ENCODE data around the gene TWF1.
"Not testable (repeated sequence)": the region's sequence is repeated elsewhere in the genome, so short reads cannot be mapped to it uniquely, and the experiment has no call there.

The TWF1 gene

GRCh38 chr12:43797561-43798217 lies 8.4 kb downstream of the TWF1 start:
- no peak for DNase-seq

DNA sequence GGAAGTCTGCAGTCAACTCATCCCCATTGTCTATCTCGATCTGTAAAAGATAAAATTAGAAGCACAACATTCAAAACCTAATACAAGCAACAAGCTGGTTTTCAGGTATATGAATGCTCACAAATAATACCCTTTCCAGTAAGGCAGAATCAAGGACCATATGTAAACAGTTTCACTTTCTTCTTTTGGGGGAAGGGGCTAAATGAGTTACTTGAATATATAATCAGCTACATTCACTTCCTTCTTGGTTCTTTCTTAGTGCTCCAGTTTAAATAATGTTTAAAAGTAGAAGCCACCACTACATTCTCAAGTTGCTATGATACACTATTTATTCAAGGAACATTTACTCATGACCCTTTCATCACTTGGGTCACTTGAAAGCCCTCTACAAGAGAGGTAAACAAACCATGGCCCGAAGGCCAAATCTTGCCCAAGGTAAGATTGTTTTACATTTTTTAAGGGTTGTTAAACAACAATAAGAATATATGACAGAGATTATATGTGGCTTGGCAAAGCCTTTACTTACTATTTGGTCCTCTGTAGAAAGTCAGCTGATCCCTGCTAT lies 10.3 kb downstream of the TWF1 start:
- no peak for DNase-seq

DNA sequence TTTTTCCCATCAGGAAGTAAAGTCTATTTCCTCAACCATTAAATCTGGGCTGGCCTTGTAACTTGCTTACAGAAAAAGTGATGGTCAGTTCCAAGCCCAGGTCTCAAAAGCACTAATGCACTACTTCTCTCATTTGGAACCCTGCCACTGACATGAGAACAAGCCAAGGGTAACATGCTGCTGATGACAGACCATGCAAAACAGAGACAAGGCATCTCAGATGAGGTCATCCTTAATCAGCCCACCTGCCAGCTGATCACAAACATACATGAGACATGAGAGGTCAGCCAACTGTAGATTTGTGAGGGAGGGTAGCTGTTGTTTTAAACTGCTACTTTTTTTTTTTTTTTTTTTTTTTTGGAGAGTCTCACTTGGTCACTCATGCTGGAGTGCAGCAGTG lies 16.2 kb downstream of the TWF1 start:
- DNase-seq = no peak

DNA sequence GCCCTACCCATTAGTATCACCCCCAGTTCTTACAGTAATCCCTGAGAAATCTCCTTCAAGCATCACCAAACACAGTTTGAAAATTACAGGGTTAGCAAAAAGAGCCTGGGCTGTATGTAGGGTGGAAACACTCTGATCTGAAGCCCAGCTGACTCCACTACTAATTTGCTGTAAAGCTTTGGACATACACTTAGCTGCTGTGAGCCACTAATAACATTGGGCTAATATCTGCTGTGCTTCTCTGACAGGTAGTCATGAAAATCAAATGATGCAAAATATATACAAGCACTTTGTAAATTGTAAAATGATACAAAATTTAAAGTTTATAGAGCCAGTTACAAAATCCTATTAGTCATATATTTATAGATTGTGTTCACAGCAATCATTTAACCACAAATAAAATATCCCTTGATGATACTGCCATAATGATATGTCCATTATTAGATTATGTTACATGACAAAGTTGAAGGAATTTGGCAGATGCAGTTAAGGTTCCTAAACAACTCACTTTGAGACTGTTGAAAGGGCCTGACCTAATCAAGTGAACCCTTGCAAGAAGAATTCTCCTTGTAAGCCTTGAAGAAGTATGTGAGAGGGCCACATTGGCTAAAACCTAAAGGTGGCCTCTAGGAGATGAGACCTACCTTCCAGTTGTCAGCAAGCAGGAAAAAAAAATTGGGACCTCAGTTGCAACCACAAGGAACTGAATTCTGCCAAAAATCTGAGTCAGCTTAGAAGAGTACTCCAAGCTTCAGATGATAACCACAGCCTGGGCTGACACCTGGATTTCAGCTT lies 19.0 kb downstream of the TWF1 start:
- DNase-seq = no peak

DNA sequence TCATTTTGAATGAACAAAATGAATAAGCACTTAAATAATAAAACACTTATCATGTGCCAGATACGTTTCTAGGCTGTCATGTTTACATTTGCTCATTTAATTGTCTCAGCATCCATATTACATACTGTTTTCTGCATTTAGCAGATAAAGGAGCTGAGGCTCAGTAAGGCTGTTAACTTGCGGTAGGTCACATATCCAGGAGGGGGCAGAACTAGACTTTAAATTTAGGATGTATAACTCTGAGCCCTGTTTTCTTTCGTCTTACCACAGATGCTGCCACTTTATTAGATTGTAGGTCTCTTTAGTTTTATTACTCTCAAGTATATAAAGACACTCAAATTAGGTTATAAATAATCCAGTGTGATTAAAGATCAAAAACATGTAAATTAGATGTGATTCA lies 29.6 kb downstream of the TWF1 start:
- no peak for DNase-seq

- no peak for DNase-seq
These were observed 39.8 kb downstream of the TWF1 start for GRCh38 chr12:43766291-43766690.

- DNase-seq = no peak
These were observed 41.6 kb downstream of the TWF1 start for GRCh38 chr12:43764528-43764927.

DNA sequence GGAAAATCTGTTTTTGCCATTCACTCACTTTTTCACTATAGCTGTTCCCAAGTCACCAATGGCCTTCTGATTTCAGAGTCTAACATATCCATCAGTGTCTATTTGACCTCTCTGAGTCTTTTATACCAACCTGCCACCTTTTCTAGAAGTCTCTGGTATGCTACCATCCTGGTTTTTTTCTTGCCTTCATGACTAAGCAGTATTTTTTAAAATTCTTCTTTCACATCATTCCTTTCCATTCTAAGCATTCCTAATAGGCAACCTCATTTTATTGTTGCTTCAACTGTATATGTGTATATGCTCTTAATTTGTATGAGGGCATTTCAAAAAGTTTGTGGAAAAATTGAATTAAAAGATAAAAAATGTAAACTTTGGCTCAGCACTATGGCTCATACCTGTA lies 42.3 kb downstream of the TWF1 start:
- no peak for DNase-seq

DNA sequence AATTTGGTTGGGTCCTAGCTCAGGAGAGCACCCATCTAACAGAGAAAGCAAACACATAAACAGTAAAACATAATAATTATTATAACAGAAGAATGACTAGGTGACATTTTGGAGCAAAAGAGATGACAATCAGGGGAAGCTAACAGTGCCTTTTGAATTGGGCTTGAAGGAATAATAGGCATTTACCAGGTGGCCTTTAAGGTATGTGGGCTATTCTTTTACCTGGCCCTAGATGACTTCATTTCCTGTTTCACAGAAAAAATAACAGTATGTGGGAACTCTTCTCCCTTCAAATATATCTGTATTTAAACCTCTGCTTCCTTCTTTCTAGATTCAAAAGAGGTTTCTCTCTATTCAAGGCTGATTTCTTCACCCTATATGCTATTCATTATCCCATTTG lies 43.5 kb downstream of the TWF1 start:
- DNase-seq = no peak

- no peak for DNase-seq
These were observed 44.6 kb downstream of the TWF1 start for GRCh38 chr12:43761500-43761899.

- no peak for DNase-seq
These were observed 45.7 kb downstream of the TWF1 start for GRCh38 chr12:43760396-43760795.

DNA sequence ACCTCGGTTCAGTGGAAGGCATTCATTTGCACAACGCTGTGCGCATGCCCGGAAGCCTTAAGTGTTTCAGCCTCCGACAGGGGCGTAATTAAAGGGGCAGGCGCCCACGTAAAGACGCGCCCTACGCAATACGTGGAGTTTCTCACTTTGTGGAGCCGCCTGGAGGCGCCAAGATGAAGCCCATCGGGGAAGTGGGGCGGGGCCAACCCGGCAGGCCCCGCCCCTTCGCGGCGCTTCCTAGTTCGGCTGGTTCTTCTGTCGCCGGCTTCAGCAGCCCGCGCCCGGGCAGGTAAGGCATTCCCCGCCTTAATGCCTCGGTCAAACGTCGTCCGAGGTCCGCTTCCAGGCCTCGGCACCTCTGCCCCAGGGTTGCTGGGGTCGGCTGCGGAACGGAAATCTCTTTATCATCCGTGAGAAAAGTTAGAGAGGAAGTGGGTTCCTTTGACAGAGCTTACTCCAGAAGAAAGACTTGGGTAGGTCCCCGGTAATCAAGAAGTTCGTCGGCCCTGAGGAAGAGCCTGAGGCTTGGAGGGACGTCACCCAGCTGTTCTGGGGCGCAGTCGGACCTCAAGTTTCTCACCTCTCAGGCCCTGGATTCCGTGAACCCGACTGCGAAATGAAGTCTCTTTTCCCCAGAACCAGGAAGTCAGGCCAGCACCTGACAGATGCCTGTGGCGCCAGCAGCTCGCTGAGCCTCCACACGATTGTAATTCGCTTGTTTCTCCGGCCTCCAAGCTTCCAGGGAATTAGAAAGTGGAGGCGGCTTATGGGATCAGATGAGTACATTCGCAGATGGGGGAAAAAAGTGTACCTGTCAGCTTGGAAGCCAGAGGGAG lies 47.2 kb downstream of the TWF1 start, which contains the start of the genes IRAK4 and PUS7L:
TSS of gene IRAK4 (plus strand) at position 224 of the 836 bp plus-strand sequence. CDS start 9,161 bp downstream, outside the sequence.
TSS of gene PUS7L (minus strand) at position 63 of the 836 bp plus-strand sequence. CDS start 3,545 bp downstream, outside the sequence.
- peak; percentile 90 to 92 for DNase-seq

- DNase-seq = peak in 1 of 2 donors; percentile 13
These were observed 47.8 kb downstream of the TWF1 start for GRCh38 chr12:43758247-43758727.

DNA sequence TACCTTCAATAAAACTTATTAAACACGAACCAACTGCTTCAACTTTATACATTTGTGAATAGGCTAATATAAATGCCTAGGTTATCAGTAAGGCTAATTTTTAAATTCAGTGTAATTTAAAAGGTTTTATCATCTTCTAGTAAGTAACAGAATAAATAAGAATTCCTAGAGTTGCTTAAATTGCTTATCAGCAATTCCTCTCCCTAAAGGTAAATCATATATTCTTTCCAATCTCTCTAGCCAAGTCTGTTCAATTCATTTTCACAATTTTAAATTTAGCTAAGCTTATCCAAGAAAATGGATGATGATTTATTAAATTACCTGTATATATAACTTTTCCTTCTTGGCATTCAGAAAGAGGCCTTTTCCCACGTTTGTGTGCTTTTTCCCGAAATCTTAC lies 52.1 kb downstream of the TWF1 start:
- DNase-seq = no peak

DNA sequence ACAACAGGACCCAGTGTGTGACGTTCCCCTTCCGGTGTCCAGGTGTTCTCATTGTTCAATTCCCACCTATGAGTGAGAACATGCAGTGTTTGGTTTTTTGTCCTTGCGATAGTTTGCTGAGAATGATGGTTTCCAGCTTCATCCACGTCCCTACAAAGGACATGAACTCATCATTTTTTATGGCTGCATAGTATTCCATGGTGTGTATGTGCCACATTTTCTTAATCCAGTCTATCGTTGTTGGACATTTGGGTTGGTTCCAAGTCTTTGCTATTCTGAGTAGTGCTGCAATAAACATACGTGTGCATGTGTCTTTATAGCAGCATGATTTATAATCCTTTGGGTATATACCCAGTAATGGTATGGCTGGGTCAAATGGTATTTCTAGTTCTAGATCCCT lies 54.8 kb downstream of the TWF1 start:
- DNase-seq = not testable (repeated sequence)

DNA sequence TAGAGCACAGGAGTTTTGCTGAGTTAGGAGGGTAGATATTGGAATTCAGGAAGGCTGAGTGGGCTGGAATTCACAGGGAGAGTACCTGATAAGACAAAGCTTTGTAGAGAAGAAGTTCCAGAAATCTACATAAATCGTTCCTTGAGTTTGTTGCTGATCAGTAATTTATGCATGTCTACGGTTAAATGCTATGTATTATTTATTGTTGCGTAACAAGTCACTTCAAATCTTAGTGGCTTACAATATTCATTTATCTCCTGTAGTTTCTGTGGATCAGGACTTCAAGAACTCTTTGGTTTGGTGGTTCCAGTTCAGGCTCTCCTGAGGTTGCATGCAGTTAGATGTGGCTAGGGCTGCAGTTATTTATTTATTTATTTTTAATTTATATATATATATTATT lies 55.3 kb downstream of the TWF1 start:
- no peak for DNase-seq

GRCh38 chr12:43749016-43749415 lies 57.1 kb downstream of the TWF1 start:
- no peak for DNase-seq

GRCh38 chr12:43744826-43745225 lies 61.3 kb downstream of the TWF1 start:
- DNase-seq = no peak

Data from stimulated activated CD4-positive, alpha-beta T cell treated with anti-CD3 and anti-CD28 coated beads, Interleukin-2, amount 100 ng/mL, for 48 hours (primary cell).